Thyroid gland (tissue), 4 donors: Measurements from ENCODE around the gene KIF13A. TPM values are rescaled to one million over a fixed set of nuclear protein-coding genes. Genes with fewer than 3 reads are reported as not detected.

ENCODE experiments used
- DNase-seq, 2 donors: peaks; one replicate each; pipeline ENCODE4 v3.0.0-alpha.2; 2019
- H3K27ac ChIP-seq, 3 donors: fragments of 200-600 bp; sonication (generic); 1 replicate in 2 of 3; 2 replicates in 1 of 3; pipeline ENCODE4 v1.5.1; 2016 to 2019; ENCODE audit warnings: mild to moderate bottlenecking in 1 of 3, moderate library complexity in 1 of 3
- H3K27me3 ChIP-seq: fragments of 200-600 bp; sonication (generic); one replicate; pipeline ENCODE4 v1.5.1; 2019
- H3K36me3 ChIP-seq, 2 donors: fragments of 200-600 bp; sonication (generic); one replicate each; pipeline ENCODE4 v1.5.1; 2016 to 2019
- H3K4me1 ChIP-seq, 2 donors: fragments of 200-600 bp; sonication (generic); one replicate each; pipeline ENCODE4 v1.5.1; 2017 to 2019
- H3K4me3 ChIP-seq, 3 donors: fragments of 200-600 bp; sonication (generic); replicated peaks in 1 of 3; 1 replicate in 2 of 3; 2 replicates in 1 of 3; pipeline ENCODE4 v1.5.1; 2016; ENCODE audit warnings: mild to moderate bottlenecking in 1 of 3
- H3K9me3 ChIP-seq: fragments of 200-600 bp; sonication (generic); one replicate; pipeline ENCODE4 v1.5.1; 2017
- CTCF ChIP-seq, 6 experiments: fragments of 200-600 bp in 3 of 6; fragments of 450-650 bp in 3 of 6; sonication (generic) in 3 of 6; IDR thresholded peaks; one replicate each; pipeline ENCODE4 v1.5.1; 2016 to 2019; ENCODE audit warnings: antibody characterized with exemption in 6 of 6, mild to moderate bottlenecking in 2 of 6, inconsistent platforms in 1 of 6, moderate library complexity in 1 of 6
- POLR2A ChIP-seq, 2 donors: fragments of 450-650 bp; IDR thresholded peaks; one replicate each; pipeline ENCODE4 v1.6.1; 2017; ENCODE audit warnings: antibody characterized with exemption in 2 of 2, mild to moderate bottlenecking in 2 of 2, moderate library complexity in 1 of 2
- WGBS, 2 donors: methylation state at CpG; one replicate each; pipeline ENCODE4 v1.1.5; 2017; 5-methylcytosine and 5-hydroxymethylcytosine counted together
- intact Hi-C: fragments of 100-400 bp; cut with DNase I; formaldehyde crosslinking; loops from one replicate; pipeline ENCODE4 v1.15.1; 2023
- total RNA-seq, 4 donors: library from RNA; depleted of rRNA; stranded (reverse); fragments of >200 nt; gene quantifications; one replicate each; pipeline ENCODE4 v1.2.3, GENCODE V29; 2016

The KIF13A gene
- total RNA-seq, 4 donors from 2014 or later = 40.7 to 79.8 (median 66.4) TPM

GRCh38 chr6:17999425-17999824 lies 12.0 kb upstream of the KIF13A start:
- H3K4me1 ChIP-seq = no peaks in the 10 kb centered on the region
- no peaks in the 10 kb centered on the region for H3K9me3 ChIP-seq
- H3K27ac ChIP-seq = no peak overlapping the region
- intact Hi-C loops = no loop called here
- WGBS, 2 donors = 84 to 88% methylated on average over 7 of the region's 7 CpGs
- no peak for TF ChIP-seq CTCF (IDR thresholded peaks at IDR 0.05)
- no peak for TF ChIP-seq POLR2A (IDR thresholded peaks at IDR 0.05)
- H3K36me3 ChIP-seq = no peaks in the 10 kb centered on the region
- no peak overlapping the region for H3K4me3 ChIP-seq
- H3K27me3 ChIP-seq = no peaks in the 10 kb centered on the region
- no peak for DNase-seq

GRCh38 chr6:17998442-17998841 lies 11.0 kb upstream of the KIF13A start:
- WGBS, 2 donors = 75 to 88% methylated on average over 1 of the region's 1 CpG
- Histone ChIP-seq H3K4me3 (no peak overlapping the region), H3K9me3 (no peaks in the 10 kb centered on the region), H3K27me3 (no peaks in the 10 kb centered on the region), H3K36me3 (no peaks in the 10 kb centered on the region), H3K4me1 (no peaks in the 10 kb centered on the region), H3K27ac (no peak overlapping the region)
- TF ChIP-seq CTCF (IDR thresholded peaks at IDR 0.05) = no peak
- intact Hi-C loops = no loop called here
- peak; percentile 14 to 15 for DNase-seq

GRCh38 chr6:17998003-17998402 lies 10.6 kb upstream of the KIF13A start:
- Histone ChIP-seq H3K4me1 (no peaks in the 10 kb centered on the region), H3K36me3 (no peaks in the 10 kb centered on the region), H3K27ac (no peak overlapping the region), H3K27me3 (no peaks in the 10 kb centered on the region), H3K4me3 (no peak overlapping the region), H3K9me3 (no peaks in the 10 kb centered on the region)
- 89% methylated on average over 3 of the region's 3 CpGs for WGBS, 2 donors
- TF ChIP-seq POLR2A (IDR thresholded peaks at IDR 0.05) (no peak), CTCF (IDR thresholded peaks at IDR 0.05) (no peak)
- intact Hi-C loops = no loop called here
- DNase-seq = no peak

GRCh38 chr6:17995414-17995813 lies 8.0 kb upstream of the KIF13A start:
- Histone ChIP-seq H3K9me3 (no peaks in the 10 kb centered on the region), H3K27ac (no peak overlapping the region), H3K36me3 (no peaks in the 10 kb centered on the region), H3K27me3 (no peaks in the 10 kb centered on the region), H3K4me3 (no peak overlapping the region), H3K4me1 (no peaks in the 10 kb centered on the region)
- DNase-seq = no peak
- intact Hi-C loops = no loop called here
- TF ChIP-seq POLR2A (IDR thresholded peaks at IDR 0.05) (no peak), CTCF (IDR thresholded peaks at IDR 0.05) (no peak)
- WGBS, 2 donors = 94 to 95% methylated on average over 4 of the region's 4 CpGs

GRCh38 chr6:17994019-17994418 lies 6.6 kb upstream of the KIF13A start:
- Histone ChIP-seq H3K27me3 (no peaks in the 10 kb centered on the region), H3K9me3 (no peaks in the 10 kb centered on the region), H3K36me3 (no peaks in the 10 kb centered on the region), H3K4me3 (no peak overlapping the region), H3K27ac (no peak overlapping the region), H3K4me1 (no peaks in the 10 kb centered on the region)
- intact Hi-C loops = no loop called here
- TF ChIP-seq CTCF (IDR thresholded peaks at IDR 0.05) = no peak
- TF ChIP-seq POLR2A (IDR thresholded peaks at IDR 0.05) = no peak
- 89 to 94% methylated on average over 2 of the region's 2 CpGs for WGBS, 2 donors
- DNase-seq = no peak
